K562 (cell line): Measurements from ENCODE around the gene CHAC1. TPM values are rescaled to one million over a fixed set of nuclear protein-coding genes. Genes with fewer than 3 reads are reported as not detected.

Source experiments
- ATAC-seq: fragments of 200-7000 bp; cut with Tn5 transposase; 3 replicates; pipeline ENCODE4 v1.9.1; 2020; ENCODE audit warnings: moderate library complexity
- BruUV-seq: library from RNA; stranded (reverse); fragments of 400-500 nt; replicated peaks from 2 replicates; lab custom pipeline; 2021; lab: Mats Ljungman, UMichigan
- CTCF ChIA-PET: fragments of 300-600 bp; formaldehyde crosslinking; extraction: SDS; loops from one replicate; lab custom pipeline; 2021; ENCODE audit warnings: low intra/inter-chr PET ratio; lab: Yijun Ruan, JAX
- POLR2A ChIA-PET: fragments of 300-600, 350-650 bp; sonication (Branson Sonifier 250); formaldehyde crosslinking; extraction: SDS; loops from one replicate; lab custom pipeline; 2021; ENCODE audit warnings: antibody characterized with exemption, inconsistent platforms; lab: Yijun Ruan, JAX
- DNase-seq, 4 experiments: peaks; one replicate each; pipeline versions ENCODE4 v3.0.0 to v3.0.0-alpha.2; 2011 to 2018; ENCODE audit warnings: low spot score in 3 of 4, mixed read lengths in 3 of 4; ENCODE audit errors: extremely low read depth in 1 of 4
- FAIRE-seq: peaks from 2 replicates; lab custom pipeline; 2011; peaks lifted over from hg19 to GRCh38; lab: Jason Lieb, UNC
- H2AFZ ChIP-seq: 2 replicates; pipeline ENCODE4 v1.6.0; 2011; ENCODE audit warnings: low read depth, low read length, control low read depth, inconsistent platforms
- H3K27ac ChIP-seq: fragments of 200-600 bp; 3 replicates; pipeline ENCODE4 v1.8.0; 2011; ENCODE audit warnings: low read depth, mild to moderate bottlenecking, control low read depth, inconsistent platforms, low read length, moderate library complexity, mixed read lengths; ENCODE audit errors: extremely low read depth
- H3K27me3 ChIP-seq, 2 experiments: fragments of 300-600 bp in 1 of 2; 2 replicates in 1 of 2; 3 replicates in 1 of 2; pipeline versions ENCODE4 v1.6.0 to v1.8.0; 2011; ENCODE audit warnings: inconsistent platforms in 2 of 2, low read length in 2 of 2, mild to moderate bottlenecking in 1 of 2, mixed read lengths in 1 of 2, moderate library complexity in 1 of 2; ENCODE audit not compliant: control insufficient read depth in 2 of 2, insufficient read depth in 2 of 2
- H3K36me3 ChIP-seq: fragments of 300-600 bp; 3 replicates; pipeline ENCODE4 v1.8.0; 2011; ENCODE audit warnings: mild to moderate bottlenecking, low read length, inconsistent platforms; ENCODE audit not compliant: control insufficient read depth, insufficient read depth
- H3K4me1 ChIP-seq, 2 experiments: fragments of 200-600 bp in 1 of 2; replicated peaks in 1 of 2; 2 replicates in 1 of 2; 3 replicates in 1 of 2; pipeline versions ENCODE4 v1.5.1 to v1.8.0; 2011; ENCODE audit warnings: inconsistent platforms in 2 of 2, low read length in 2 of 2, mild to moderate bottlenecking in 1 of 2, mixed read lengths in 1 of 2, moderate library complexity in 1 of 2; ENCODE audit not compliant: control insufficient read depth in 2 of 2, insufficient read depth in 2 of 2
- H3K4me2 ChIP-seq: 2 replicates; pipeline ENCODE4 v1.6.1; 2011; ENCODE audit warnings: low read length, control low read depth, inconsistent platforms, mixed read lengths; ENCODE audit not compliant: insufficient read depth
- H3K4me3 ChIP-seq: fragments of 200-600 bp; sonication (generic), shearing (Covaris generic); 2 replicates; pipeline ENCODE4 v1.5.1; 2016; ENCODE audit warnings: control low read depth, inconsistent platforms
- H3K79me2 ChIP-seq: fragments of 200-600 bp; 3 replicates; pipeline ENCODE4 v1.8.0; 2011; ENCODE audit warnings: low read length, inconsistent platforms; ENCODE audit not compliant: control insufficient read depth, insufficient read depth
- H3K9ac ChIP-seq, 2 experiments: 2 replicates each; pipeline versions ENCODE4 v1.6.0 to v1.6.1; 2011; ENCODE audit warnings: low read depth in 2 of 2, low read length in 2 of 2, control low read depth in 1 of 2, inconsistent platforms in 1 of 2, mild to moderate bottlenecking in 1 of 2, mixed read lengths in 1 of 2; ENCODE audit not compliant: insufficient read depth in 1 of 2
- H3K9me1 ChIP-seq: one replicate; pipeline ENCODE4 v1.6.0; 2011; ENCODE audit warnings: inconsistent platforms, mild to moderate bottlenecking, low read length, moderate library complexity; ENCODE audit not compliant: control insufficient read depth, insufficient read depth
- H3K9me3 ChIP-seq: replicated peaks from 2 replicates; pipeline ENCODE4 v1.5.1; 2011; ENCODE audit warnings: low read depth, low read length, inconsistent platforms; ENCODE audit not compliant: control insufficient read depth, insufficient read depth
- H4K20me1 ChIP-seq: replicated peaks from 2 replicates; pipeline ENCODE4 v1.6.1; 2011; ENCODE audit warnings: low read length, inconsistent platforms, mixed read lengths; ENCODE audit not compliant: control insufficient read depth, insufficient read depth
- ARHGAP35 ChIP-seq: fragments of 450-650 bp; IDR thresholded peaks from 2 replicates; pipeline ENCODE4 v1.6.1; 2018; ENCODE audit not compliant: partially characterized antibody
- CCNT2 ChIP-seq: IDR thresholded peaks from 2 replicates; pipeline ENCODE4 v1.6.1; 2011; ENCODE audit warnings: borderline replicate concordance, low read depth, mild to moderate bottlenecking, moderate library complexity, mixed read lengths, low read length; ENCODE audit not compliant: insufficient read length; ENCODE audit errors: extremely low read depth
- LCOR ChIP-seq: sonication (generic); formaldehyde crosslinking; IDR thresholded peaks from 2 replicates; pipeline ENCODE4 v1.8.0; 2022; ENCODE audit warnings: mild to moderate bottlenecking, missing genetic modification reagents
- RBM34 ChIP-seq: fragments of 200-400 bp; formaldehyde crosslinking; IDR thresholded peaks from 2 replicates; pipeline ENCODE4 v1.6.1; 2018; ENCODE audit warnings: low read length, borderline replicate concordance; ENCODE audit not compliant: insufficient read depth
- STAT6 ChIP-seq: sonication (generic); formaldehyde crosslinking; IDR thresholded peaks from 2 replicates; pipeline ENCODE4 v1.8.1; 2023; ENCODE audit warnings: mild to moderate bottlenecking, missing genetic modification reagents
- TAF15 ChIP-seq: fragments of 200-400 bp; formaldehyde crosslinking; IDR thresholded peaks from 2 replicates; pipeline ENCODE4 v1.6.1; 2017; ENCODE audit warnings: mild to moderate bottlenecking, low read depth, low read length, moderate library complexity
- TCF7 ChIP-seq: sonication (generic); IDR thresholded peaks from 2 replicates; pipeline ENCODE4 v1.6.1; 2016; ENCODE audit warnings: antibody characterized with exemption, borderline replicate concordance
- TFAP4 ChIP-seq: sonication (generic); formaldehyde crosslinking; IDR thresholded peaks from 2 replicates; pipeline ENCODE4 v1.8.0; 2022; ENCODE audit warnings: missing genetic modification reagents, mild to moderate bottlenecking, moderate library complexity, borderline replicate concordance
- WGBS: fragments of 100-300 bp; shearing (Covaris generic); methylation state at CpG from one replicate; pipeline ENCODE4 v1.1.6; 2016; ENCODE audit warnings: low coverage, mixed read lengths; ENCODE audit not compliant: insufficient coverage; ENCODE audit errors: missing lambda C conversion rate; 5-methylcytosine and 5-hydroxymethylcytosine counted together
- in situ Hi-C: fragments of 300-500 bp; cut with MboI; formaldehyde crosslinking; loops from 4 replicates; pipeline ENCODE4 v1.15.0; 2018; ENCODE audit warnings: inconsistent platforms, mixed read lengths
- intact Hi-C: fragments of 100-400 bp; cut with micrococcal nuclease; formaldehyde crosslinking; loops from 2 replicates; pipeline ENCODE4 v1.14.2; 2022
- polyA plus RNA-seq, 8 experiments: library from polyadenylated mRNA; depleted of rRNA in 4 of 8; stranded (reverse) in 5 of 8; unstranded in 3 of 8; fragments of >200 nt; fragmentation: Nextera tagmentation in 2 of 8; fragmentation: Illumina TruSeq in 1 of 8; extraction: Ambion mirVana in 2 of 8; extraction: Trizol in 1 of 8; gene quantifications; 2 replicates each; pipeline versions ENCODE4 v1.2.1 to v1.2.3, GENCODE V29; 2011 to 2014; ENCODE audit warnings: inconsistent platforms in 1 of 8, missing spikeins in 1 of 8
- total RNA-seq, 7 experiments: library from RNA; depleted of rRNA in 6 of 7; stranded (reverse); fragments of >200 nt in 6 of 7; fragmentation: Illumina TruSeq in 2 of 7; extraction: Trizol in 2 of 7; gene quantifications; 2 replicates each; pipeline versions ENCODE4 v1.2.1 to v1.2.3, GENCODE V29; 2011 to 2021; ENCODE audit warnings: low replicate concordance in 1 of 7

CHAC1 gene
- total and polyA plus RNA-seq, 9 of the 15 experiments (the other 6 are each of a cell fraction or from before 2014, with no cell fraction given) = 0.47 to 39.0 (median 7.5) TPM

GRCh38 chr15:40915116-40915661 lies 38.1 kb upstream of the CHAC1 start:
- H3K27ac ChIP-seq = no peak overlapping the region
- BruUV-seq = no TSS peak
- no peaks in the 10 kb centered on the region for H3K9me3 ChIP-seq
- no peak overlapping the region for H3K4me2 ChIP-seq
- WGBS = 49% methylated on average over 8 of the region's 12 CpGs
- H3K79me2 ChIP-seq = no peaks in the 10 kb centered on the region
- H3K9me1 ChIP-seq = no peaks in the 10 kb centered on the region
- H3K27me3 ChIP-seq = no peaks in the 10 kb centered on the region
- H3K4me1 ChIP-seq = peaks cover 0 to 28% of the 10 kb centered on the region in 2 experiments; a peak in 3 of 5 replicates
- ChIA-PET POLR2A (interaction anchor here (0.6 to 1.3 kb wide), 2 partner anchors 7 to 971 kb away, joined by 3 to 10 read pairs; no protein-coding TSS in a partner anchor), CTCF (interaction anchor here (0.7 to 1.5 kb wide), 3 partner anchors 107 to 944 kb away, joined by 3 to 8 read pairs (median 3); no protein-coding TSS in a partner anchor)
- intact Hi-C loops = loop anchor here (2.0 kb wide), 1 partner anchor 108 kb away; no protein-coding TSS in a partner anchor
- in situ Hi-C loops = no loop called here
- ATAC-seq (no peak), DNase-seq (no peak), FAIRE-seq (no peak)
- no peak for TF ChIP-seq TCF7
- TF ChIP-seq TFAP4 (CRISPR knock-in tag) = peak; percentile 11; the same call in 1 of the 2 replicates
- no peak for TF ChIP-seq STAT6
- no peak for TF ChIP-seq LCOR
- no peak for TF ChIP-seq TAF15
- no peak for TF ChIP-seq CCNT2
- no peak for TF ChIP-seq RBM34
- TF ChIP-seq ARHGAP35 = no peak
- H2AFZ ChIP-seq = no peak overlapping the region; the same call in 1 of the 2 replicates
- no peaks in the 10 kb centered on the region for H3K36me3 ChIP-seq
- no peaks in the 10 kb centered on the region for H4K20me1 ChIP-seq
- peak overlapping the region in 1 of 2 experiments; percentile 42; a peak in 1 of 4 replicates for H3K9ac ChIP-seq
- no peak overlapping the region for H3K4me3 ChIP-seq
